IPS DF 4.7 (cell line): ENCODE data around the gene SMC1B.
"Not testable (repeated sequence)": the region's sequence is repeated elsewhere in the genome, so short reads cannot be mapped to it uniquely, and the experiment has no call there.

ENCODE experiments used
- DNase-seq: peaks from one replicate; pipeline ENCODE4 v3.0.0-alpha.2; 2013; ENCODE audit warnings: low spot score; ENCODE audit errors: extremely low read depth

SMC1B gene

GRCh38 chr22:45352757-45353156 lies 60.6 kb downstream of the SMC1B start:
- not testable (repeated sequence) for DNase-seq

DNA sequence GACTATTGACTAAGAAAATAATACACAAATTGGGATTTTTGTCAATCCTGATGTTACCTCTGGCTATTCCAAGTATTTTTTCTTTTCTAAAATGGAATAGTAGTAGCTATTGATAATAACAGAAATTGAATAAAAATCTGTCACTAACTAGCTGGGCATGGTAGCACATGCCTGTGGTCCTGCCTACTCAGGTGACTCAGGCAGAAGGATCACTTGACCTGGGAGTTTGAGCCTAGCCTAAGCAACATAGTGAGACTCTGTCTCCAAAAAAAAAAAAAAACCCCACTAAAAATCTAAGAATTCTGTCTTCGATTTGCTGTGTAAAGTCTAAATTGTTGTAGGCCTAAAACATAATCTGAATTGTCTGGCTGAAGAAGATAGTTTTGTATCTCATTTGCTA lies 61.4 kb downstream of the SMC1B start:
- no peak for DNase-seq

- no peak for DNase-seq
These were observed 63.5 kb downstream of the SMC1B start for GRCh38 chr22:45349916-45350315.

GRCh38 chr22:45344334-45344733 lies 69.1 kb downstream of the SMC1B start:
- no peak for DNase-seq

DNA sequence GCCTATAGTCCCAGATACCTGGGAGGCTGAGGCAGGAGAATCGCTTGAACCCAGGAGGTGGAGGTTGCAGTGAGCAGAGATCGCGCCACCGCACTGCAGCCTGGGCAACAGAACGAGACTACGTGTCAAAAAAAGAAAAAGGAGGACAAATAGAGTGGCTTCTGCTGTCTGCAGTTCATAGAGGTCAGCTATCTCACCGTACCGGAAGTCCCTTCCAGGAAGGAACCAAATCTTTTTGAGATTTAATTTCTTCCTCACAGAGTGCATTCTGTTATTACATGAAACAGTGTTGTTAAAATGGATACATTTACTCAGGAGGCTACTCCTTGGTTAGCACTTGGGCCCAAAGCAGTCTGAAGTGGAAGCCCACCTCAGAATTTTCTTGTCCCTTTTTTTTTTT lies 70.3 kb downstream of the SMC1B start:
- no peak for DNase-seq

DNA sequence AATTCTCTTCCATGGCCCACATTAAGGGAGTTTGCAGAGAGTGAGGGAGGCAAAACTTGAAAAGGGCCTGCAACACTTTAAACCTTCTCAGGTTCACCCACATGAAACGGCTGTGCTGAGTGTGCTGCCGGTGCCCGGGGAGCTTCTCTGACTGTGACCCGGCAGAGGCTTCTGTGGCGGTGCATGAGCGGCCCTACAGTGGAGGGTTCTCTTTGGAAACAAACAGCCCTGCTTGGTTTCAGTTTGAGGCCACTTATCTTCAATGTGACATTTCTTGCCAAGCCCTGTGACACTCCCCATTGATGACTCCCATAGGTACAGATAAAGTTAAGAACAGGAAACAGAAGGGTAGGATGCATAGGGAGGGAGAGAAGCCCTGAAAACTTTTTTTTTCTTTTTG lies 71.9 kb downstream of the SMC1B start:
- no peak for DNase-seq

DNA sequence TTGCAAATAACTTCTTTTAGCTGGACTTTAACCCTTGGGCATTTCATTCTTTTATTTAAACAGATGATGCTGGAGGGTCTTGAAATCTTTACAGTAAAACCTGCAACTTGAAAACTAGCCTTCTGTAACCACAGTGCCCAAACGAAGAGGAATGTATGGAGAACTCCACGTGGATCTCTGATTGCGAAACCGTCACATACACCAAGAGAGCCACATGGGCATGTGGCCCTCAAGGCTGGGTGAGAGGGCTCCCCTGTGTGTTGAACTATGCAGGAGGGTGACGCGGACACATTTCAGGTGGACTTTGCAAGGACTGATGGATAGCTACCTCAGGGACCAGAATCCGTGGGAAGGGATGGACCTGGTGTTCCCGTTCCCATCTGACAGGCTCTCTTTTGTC lies 73.1 kb downstream of the SMC1B start:
- no peak for DNase-seq

DNA sequence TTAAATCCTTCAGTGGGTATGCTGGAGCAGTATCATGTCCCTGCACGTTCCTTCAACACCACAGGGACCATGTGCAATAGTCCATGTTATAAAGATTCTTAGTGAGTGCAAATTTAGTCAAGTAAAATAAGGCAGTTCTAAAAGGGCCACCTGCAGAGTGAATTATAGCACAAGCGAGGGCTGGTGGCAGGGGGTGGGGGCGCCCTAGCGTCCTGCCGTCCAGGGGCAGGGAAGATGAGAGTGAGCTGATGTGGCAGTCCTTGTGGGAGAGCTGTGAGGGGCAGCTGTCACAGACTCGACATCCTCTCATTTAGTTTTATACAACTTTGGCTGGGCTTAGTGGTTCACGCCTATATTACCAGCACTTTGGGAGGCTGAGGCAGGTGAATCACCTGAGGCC lies 74.6 kb downstream of the SMC1B start:
- DNase-seq = no peak

- no peak for DNase-seq
These were observed 75.9 kb downstream of the SMC1B start for GRCh38 chr22:45337536-45337935.

DNA sequence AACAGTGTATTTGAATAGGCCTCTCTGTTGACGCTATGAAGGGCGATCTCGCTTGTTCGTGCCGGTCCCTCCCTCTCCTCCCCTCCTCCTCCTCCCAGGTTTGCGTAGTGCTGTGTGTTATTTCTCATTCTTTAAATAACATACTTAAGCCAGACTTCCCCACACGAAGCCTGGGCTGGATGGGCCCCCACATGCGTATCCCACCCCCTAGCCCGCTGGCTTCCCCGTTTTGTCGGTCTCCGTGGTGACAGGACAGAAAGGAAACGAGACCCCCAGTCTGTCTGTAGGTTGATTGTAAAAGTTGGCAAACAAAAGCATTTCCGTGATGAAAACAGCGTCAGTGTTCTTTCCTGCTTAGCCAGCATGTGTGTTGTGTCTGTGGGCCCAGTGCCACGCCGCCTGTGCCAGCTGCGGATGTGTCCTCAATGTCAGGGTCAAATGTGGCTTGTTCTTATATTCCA lies 76.4 kb downstream of the SMC1B start:
- no peak for DNase-seq

DNA sequence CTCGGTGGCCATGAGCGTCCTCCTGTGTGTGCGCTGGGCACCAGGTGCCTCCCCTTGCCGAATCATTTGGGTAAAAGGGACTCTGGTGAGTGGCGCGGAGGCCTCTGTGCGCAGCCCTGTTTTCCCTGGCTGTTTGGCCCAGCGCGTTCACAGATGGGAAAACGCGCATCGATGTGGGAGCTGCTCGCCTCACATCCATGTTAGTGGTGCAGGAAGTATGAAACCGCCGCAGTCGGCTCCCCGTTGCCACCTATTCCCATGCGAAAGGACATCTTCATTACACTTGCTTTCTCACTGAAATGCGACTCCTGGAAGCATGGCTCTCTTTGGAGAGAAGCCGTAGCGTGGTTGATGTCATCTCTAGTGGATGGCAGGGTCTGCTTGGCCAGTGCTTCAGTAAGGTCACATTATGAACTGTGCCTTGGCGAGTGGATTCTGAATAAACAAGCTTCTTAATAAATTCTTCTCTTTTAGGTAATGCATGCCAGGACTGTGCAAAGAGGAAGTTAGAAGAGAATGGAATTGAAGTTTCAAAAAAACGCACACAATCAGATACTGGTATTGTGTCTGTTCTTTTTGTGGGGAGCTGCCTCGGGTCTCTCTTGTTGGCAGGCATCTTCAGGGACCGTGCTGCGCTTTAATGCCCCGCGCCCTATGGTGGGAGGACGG lies 77.4 kb downstream of the SMC1B start:
- no peak for DNase-seq

GRCh38 chr22:45335021-45335818 lies 78.2 kb downstream of the SMC1B start:
- no peak for DNase-seq

DNA sequence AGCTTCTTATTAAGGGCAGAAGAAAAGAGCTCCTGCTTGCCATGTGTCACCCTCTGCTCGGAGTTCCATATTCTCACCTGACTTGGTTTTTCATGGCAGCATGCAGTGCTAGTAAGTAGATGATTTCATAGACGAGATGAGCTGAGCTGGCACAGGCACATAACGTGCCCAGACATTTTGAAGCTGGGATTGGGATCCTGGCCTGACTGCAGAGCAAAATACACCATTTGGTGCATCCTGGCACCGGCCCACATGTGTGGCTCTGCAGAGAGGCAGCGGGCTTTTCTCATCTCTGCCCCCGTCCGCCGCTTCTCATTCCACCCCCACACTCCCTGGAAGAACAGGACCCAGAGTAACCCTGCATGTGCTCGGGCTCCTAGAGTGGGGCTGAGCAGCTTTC lies 78.9 kb downstream of the SMC1B start:
- DNase-seq = no peak

DNA sequence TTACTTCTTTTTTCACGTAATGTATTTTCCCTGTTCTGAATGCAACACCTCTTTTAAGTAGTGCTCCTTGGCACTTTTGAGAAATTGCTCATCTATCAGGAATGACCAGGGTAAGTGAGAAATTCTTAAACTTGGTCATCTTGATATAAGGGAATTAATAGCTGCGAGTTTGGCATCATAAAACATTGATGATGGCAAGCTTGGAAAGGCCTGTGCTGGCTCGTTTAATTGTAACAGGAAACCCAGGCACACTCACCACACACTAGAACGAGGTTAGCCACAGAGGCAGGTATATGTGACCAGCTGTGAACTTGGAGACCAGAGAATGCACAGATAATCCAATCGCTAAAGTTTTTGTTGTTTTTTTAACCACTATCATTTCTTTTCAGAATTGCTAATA lies 79.3 kb downstream of the SMC1B start:
- no peak for DNase-seq

DNA sequence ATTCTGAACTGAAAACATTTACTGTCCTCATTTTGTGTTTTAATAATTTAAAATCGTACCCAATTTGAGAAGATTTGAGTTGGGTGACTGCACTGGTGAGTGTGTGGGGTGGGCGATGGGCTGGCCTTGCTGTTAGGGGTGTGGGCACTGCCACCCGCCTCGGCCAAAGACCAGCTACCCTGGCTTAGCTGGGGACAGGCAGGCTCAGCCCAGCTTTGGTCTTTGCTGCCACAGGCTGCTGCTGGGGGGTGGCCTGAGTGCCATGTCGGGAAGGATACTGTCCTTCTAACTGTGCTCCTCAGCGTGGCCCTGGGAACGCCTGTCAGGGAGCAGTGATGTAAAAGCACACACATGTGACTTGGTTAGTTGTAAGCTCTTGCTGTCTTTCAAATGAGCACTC lies 81.4 kb downstream of the SMC1B start:
- no peak for DNase-seq

DNA sequence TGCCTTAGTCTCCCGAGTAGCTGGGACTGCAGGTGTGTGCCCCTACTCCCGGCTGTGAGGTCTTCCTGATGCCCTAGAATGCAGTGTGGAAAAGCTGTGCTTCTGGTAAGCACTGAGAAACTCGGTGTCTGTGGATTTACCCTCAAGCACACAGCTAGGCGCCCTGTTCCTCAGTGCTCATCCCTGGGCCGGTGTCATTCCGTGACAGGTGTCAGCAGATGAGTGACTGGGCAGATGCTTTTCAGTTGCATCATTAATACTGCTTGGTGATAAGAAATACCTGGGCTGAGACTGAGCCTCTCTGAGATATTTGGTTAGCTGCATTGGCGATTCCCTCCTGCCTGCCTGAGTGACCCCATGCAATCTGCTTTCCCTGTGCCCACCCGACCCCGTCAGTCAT lies 81.9 kb downstream of the SMC1B start:
- no peak for DNase-seq

GRCh38 chr22:45330548-45330947 lies 82.9 kb downstream of the SMC1B start:
- no peak for DNase-seq

DNA sequence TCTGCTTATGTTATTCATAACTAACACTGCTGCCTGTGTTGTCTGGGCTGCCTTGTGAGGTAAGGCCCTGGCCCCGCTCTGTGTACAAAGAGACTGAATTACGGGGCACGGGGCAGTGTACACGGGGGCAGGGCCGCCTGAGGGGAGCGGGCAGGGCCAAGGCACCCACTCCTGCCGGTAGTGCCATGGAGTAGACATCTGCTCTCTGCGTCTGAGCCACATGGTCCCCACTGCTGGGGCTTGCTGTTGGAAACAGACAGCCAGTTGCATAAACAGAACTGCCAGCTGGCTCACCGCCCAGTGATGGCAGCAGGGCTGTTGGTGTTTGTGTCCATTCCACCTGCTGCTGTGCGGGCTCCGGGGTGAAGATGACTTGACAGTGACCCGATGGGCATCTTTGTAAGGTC lies 83.9 kb downstream of the SMC1B start:
- no peak for DNase-seq

DNA sequence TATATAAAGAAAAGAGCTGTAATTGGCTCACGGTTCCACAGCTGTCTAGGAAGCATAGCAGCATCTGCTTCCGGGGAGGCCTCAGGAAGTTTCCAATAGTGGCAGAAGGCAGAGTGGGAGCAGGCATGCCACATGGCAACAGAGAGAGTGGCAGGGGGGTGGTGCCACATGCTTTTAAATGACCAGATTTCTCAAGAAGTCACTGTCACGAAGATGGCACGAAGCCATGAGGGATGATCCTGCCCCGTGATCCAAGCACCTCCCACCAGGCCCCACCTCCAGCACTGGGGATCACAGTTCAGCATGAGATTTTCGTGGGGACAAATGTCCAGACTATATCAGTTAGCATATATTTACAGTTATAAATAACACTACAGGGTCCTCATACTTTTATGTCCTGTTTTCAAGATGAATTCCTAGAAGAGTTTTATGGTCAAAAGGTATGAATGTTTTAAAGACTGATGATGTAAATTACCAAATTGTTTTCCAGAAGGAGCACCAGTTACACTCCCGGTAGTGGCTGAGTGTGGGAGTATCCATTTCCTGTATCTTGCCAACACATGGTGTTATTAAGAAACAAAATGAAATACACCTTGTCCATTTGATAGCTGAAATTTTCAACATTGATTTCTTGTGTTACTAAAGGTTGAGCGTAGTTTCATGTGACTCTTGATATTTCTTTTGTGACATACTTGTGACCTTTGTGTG lies 84.4 kb downstream of the SMC1B start:
- DNase-seq = no peak

GRCh38 chr22:45328261-45328660 lies 85.1 kb downstream of the SMC1B start:
- not testable (repeated sequence) for DNase-seq

DNA sequence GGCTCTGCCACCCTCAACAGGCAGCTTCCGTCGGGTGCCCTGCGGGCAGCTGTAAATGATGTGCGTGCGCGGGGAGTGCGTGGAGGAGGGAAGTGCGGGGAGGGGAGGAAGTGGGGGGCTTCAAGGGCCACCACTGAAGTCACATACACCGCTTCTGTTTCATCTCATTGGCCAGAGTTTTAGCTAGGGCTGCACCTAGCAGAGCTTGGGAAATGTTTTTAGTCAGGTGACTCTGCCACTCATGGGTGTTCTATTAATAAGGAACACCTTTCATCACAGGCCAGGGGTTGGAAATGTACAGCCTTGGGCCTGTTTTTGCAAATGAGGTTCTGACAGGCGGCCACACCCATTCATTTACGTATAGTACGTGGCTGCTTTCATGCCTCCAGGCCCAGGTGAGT lies 89.1 kb downstream of the SMC1B start:
- DNase-seq = no peak

- DNase-seq = no peak
These were observed 89.7 kb downstream of the SMC1B start for GRCh38 chr22:45323695-45324094.
